ENCODE data around the gene ZNF205.

ZNF205 gene

DNA sequence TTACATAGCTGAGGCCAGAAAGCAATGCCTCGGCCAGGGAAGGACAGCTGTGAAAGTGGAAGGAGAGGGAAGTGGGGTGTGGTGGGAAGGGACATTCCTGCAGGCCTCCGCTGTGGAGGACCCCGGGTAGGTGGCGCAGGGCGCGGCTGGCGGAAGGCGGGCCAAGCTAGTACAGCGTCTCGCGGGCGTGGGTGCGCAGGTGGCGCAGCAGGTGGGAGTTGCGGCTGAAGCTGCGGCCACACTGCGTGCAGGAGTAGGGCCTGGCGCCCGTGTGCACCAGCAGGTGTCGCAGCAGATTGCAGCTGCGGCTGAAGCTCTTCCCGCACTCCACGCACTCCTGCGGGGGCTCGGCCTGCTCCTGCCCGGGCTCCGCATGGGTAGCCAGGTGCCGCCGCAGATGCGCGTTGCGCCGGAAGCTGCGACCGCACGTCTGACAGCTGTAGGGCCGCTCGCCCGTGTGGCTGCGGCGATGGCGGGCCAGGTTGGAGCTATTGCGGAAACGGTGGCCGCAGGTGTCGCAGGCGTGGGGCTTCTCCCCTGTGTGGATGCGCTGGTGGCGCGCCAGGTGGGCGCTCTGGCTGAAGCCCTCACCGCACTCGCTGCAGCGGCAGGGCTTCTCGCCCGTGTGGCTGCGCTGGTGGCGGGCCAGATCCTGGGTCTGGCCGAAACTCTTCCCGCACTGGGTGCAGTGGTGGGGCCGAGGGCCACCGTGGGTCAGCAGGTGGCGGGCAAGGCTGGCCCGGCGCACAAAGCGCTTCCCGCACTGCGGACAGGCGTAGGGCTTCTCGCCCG is 23.3 kb upstream of the ZNF205 start:
- in situ Hi-C loops (cut with MboI; ENCODE audit: low sequenced_read_pairs) = no loop called here
- H3K4me1 ChIP-seq = no peaks in the 10 kb centered on the region
- no peaks in the 10 kb centered on the region for H3K36me3 ChIP-seq (replicated peaks)
- no peak overlapping the region for H3K4me3 ChIP-seq
- H3K9me3 ChIP-seq = no peaks in the 10 kb centered on the region
- no peak for DNase-seq (ENCODE audit: low spot score in 2 of 2)
- H3K27me3 ChIP-seq (ENCODE audit: low read depth) = no peaks in the 10 kb centered on the region

- no peaks in the 10 kb centered on the region for H3K27me3 ChIP-seq (ENCODE audit: low read depth)
- H3K9me3 ChIP-seq = no peaks in the 10 kb centered on the region
- DNase-seq (ENCODE audit: low spot score in 2 of 2) = no peak
- H3K4me3 ChIP-seq = no peak overlapping the region
- H3K4me1 ChIP-seq = no peaks in the 10 kb centered on the region
- in situ Hi-C loops (cut with MboI; ENCODE audit: low sequenced_read_pairs) = no loop called here
- no peaks in the 10 kb centered on the region for H3K36me3 ChIP-seq (replicated peaks)
Measured at GRCh38 chr16:3089717-3090592, 22.4 kb upstream of the ZNF205 start.

- no peak for DNase-seq (ENCODE audit: low spot score in 2 of 2)
- Histone ChIP-seq H3K4me1 (no peaks in the 10 kb centered on the region), H3K36me3 (replicated peaks) (no peaks in the 10 kb centered on the region), H3K9me3 (no peaks in the 10 kb centered on the region), H3K4me3 (no peak overlapping the region), H3K27me3 (ENCODE audit: low read depth) (no peaks in the 10 kb centered on the region)
- in situ Hi-C loops (cut with MboI; ENCODE audit: low sequenced_read_pairs) = no loop called here
Measured at GRCh38 chr16:3091551-3091950, 20.8 kb upstream of the ZNF205 start.

GRCh38 chr16:3092501-3092941 is 19.9 kb upstream of the ZNF205 start:
- no peak for DNase-seq (ENCODE audit: low spot score in 2 of 2)
- Histone ChIP-seq H3K27me3 (ENCODE audit: low read depth) (no peaks in the 10 kb centered on the region), H3K4me3 (no peak overlapping the region), H3K36me3 (replicated peaks) (no peaks in the 10 kb centered on the region), H3K4me1 (no peaks in the 10 kb centered on the region), H3K9me3 (no peaks in the 10 kb centered on the region)
- in situ Hi-C loops (cut with MboI; ENCODE audit: low sequenced_read_pairs) = no loop called here

- DNase-seq (ENCODE audit: low spot score in 2 of 2) = peak; percentile 34 to 70
- in situ Hi-C loops (cut with MboI; ENCODE audit: low sequenced_read_pairs) = loop anchor here (5.0 kb wide), 1 partner anchor 53 kb away; no protein-coding TSS in a partner anchor
- no peak overlapping the region for H3K4me3 ChIP-seq
- no peaks in the 10 kb centered on the region; the same call in 1 of the 2 replicates for H3K4me1 ChIP-seq
- no peaks in the 10 kb centered on the region for H3K27me3 ChIP-seq (ENCODE audit: low read depth)
- H3K36me3 ChIP-seq (replicated peaks) = no peaks in the 10 kb centered on the region
- no peaks in the 10 kb centered on the region for H3K9me3 ChIP-seq
Measured at GRCh38 chr16:3094289-3095027, 17.9 kb upstream of the ZNF205 start.

DNA sequence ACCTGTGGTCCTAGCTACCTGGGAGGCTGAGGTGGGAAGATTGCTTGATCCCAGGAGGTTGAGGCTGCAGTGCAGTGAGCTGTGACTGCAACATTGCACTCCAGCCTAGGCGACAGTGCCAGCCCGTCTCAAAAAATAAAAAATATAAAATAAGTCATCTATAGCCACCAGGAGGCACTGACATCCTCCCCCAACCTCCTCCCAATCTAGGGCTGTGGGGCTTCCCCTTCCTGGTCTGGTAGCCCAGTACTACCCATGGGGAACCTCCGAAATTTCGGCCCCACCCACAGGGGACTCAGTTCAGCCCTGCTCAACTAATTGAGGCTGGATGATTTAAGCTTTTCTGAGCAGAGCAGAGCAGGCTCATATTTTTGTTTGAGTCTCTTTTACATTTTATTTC is 16.5 kb upstream of the ZNF205 start:
- H3K4me3 ChIP-seq = no peak overlapping the region
- H3K36me3 ChIP-seq (replicated peaks) = no peaks in the 10 kb centered on the region
- in situ Hi-C loops (cut with MboI; ENCODE audit: low sequenced_read_pairs) = loop anchor here (5.0 kb wide), 1 partner anchor 51 kb away; no protein-coding TSS in a partner anchor
- H3K4me1 ChIP-seq = peaks cover 10% of the 10 kb centered on the region
- no peaks in the 10 kb centered on the region for H3K9me3 ChIP-seq
- no peaks in the 10 kb centered on the region for H3K27me3 ChIP-seq (ENCODE audit: low read depth)
- DNase-seq (ENCODE audit: low spot score in 2 of 2) = peak in 1 of 2 experiments; percentile 36

- H3K4me3 ChIP-seq = no peak overlapping the region
- in situ Hi-C loops (cut with MboI; ENCODE audit: low sequenced_read_pairs) = loop anchor here (5.0 kb wide), 1 partner anchor 51 kb away; no protein-coding TSS in a partner anchor
- H3K4me1 ChIP-seq = peaks cover 15% of the 10 kb centered on the region
- no peaks in the 10 kb centered on the region for H3K27me3 ChIP-seq (ENCODE audit: low read depth)
- no peaks in the 10 kb centered on the region for H3K9me3 ChIP-seq
- no peaks in the 10 kb centered on the region for H3K36me3 ChIP-seq (replicated peaks)
- no peak for DNase-seq (ENCODE audit: low spot score in 2 of 2)
Measured at GRCh38 chr16:3096362-3096761, 16.0 kb upstream of the ZNF205 start.

- Histone ChIP-seq H3K27me3 (ENCODE audit: low read depth) (no peaks in the 10 kb centered on the region), H3K9me3 (no peaks in the 10 kb centered on the region), H3K4me1 (peaks cover 21% of the 10 kb centered on the region), H3K36me3 (replicated peaks) (no peaks in the 10 kb centered on the region), H3K4me3 (no peak overlapping the region)
- no peak for DNase-seq (ENCODE audit: low spot score in 2 of 2)
- in situ Hi-C loops (cut with MboI; ENCODE audit: low sequenced_read_pairs) = loop anchor here (5.0 kb wide), 1 partner anchor 50 kb away; no protein-coding TSS in a partner anchor
Measured at GRCh38 chr16:3097266-3097665, 15.1 kb upstream of the ZNF205 start.

DNA sequence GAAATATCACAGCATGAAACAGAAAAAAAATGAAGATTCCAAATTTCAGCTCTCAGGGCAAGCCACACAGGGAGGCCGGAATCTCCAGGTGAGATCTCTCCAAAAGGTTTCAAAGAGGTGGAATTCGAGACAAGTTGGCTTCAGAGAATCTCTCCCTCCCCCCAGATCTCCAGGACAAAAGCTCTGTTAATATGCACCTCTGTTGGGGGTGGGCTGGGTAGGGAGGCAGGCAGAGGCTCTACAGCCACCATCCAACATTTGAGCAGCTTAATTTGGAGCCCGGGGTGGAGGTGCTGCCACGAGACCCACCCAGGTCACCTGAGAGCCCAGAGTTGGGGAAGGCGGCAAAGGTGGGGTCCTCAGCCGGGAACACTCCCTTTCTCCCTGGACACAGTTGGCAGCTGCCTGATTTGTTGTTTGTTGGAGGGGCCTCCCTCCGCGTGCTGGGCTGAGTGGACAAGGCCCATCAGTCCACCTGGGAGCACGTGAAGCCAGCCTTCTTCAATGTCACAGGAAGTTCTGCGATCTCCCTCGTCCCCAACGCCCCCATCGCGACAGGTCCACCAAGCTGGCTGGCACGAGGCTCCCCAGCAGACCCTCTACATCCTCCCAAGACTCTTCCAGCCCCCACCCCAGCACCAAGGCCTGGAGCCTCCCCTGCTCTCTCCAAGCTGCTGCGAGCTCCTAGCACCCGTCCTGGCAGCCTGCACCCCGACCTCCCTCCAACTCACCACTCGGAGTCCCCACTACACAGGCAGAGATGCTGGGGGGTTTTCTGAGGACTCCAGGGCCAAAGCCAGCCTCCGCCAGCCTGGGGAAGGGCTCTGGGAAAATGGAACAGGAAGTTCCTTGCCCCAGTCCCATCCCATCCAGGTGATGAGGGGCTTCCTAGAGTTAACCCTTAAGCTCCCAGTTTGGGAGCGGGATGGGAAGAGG is 13.7 kb upstream of the ZNF205 start, which contains the start of gene ZSCAN10:
TSS of gene ZSCAN10 (minus strand) at position 836 of the 936 bp plus-strand sequence. CDS start 6,357 bp downstream, outside the sequence.
- in situ Hi-C loops (cut with MboI; ENCODE audit: low sequenced_read_pairs) = loop anchor here (5.0 kb wide), 1 partner anchor 49 kb away; no protein-coding TSS in a partner anchor
- H3K27me3 ChIP-seq (ENCODE audit: low read depth) = no peaks in the 10 kb centered on the region
- H3K36me3 ChIP-seq (replicated peaks) = no peaks in the 10 kb centered on the region
- H3K4me1 ChIP-seq = peaks cover 22% of the 10 kb centered on the region
- no peak within 1 kb of the TSS for H3K4me3 ChIP-seq
- H3K9me3 ChIP-seq = no peaks in the 10 kb centered on the region
- DNase-seq (ENCODE audit: low spot score in 2 of 2) = no peak

- DNase-seq (ENCODE audit: low spot score in 2 of 2) = no peak
- no peaks in the 10 kb centered on the region for H3K36me3 ChIP-seq (replicated peaks)
- H3K4me3 ChIP-seq = no peak overlapping the region
- H3K4me1 ChIP-seq = peaks cover 22% of the 10 kb centered on the region
- in situ Hi-C loops (cut with MboI; ENCODE audit: low sequenced_read_pairs) = loop anchor here (5.0 kb wide), 1 partner anchor 48 kb away; no protein-coding TSS in a partner anchor
- H3K9me3 ChIP-seq = no peaks in the 10 kb centered on the region
- no peaks in the 10 kb centered on the region for H3K27me3 ChIP-seq (ENCODE audit: low read depth)
Measured at GRCh38 chr16:3099395-3099731, 13.0 kb upstream of the ZNF205 start.

DNA sequence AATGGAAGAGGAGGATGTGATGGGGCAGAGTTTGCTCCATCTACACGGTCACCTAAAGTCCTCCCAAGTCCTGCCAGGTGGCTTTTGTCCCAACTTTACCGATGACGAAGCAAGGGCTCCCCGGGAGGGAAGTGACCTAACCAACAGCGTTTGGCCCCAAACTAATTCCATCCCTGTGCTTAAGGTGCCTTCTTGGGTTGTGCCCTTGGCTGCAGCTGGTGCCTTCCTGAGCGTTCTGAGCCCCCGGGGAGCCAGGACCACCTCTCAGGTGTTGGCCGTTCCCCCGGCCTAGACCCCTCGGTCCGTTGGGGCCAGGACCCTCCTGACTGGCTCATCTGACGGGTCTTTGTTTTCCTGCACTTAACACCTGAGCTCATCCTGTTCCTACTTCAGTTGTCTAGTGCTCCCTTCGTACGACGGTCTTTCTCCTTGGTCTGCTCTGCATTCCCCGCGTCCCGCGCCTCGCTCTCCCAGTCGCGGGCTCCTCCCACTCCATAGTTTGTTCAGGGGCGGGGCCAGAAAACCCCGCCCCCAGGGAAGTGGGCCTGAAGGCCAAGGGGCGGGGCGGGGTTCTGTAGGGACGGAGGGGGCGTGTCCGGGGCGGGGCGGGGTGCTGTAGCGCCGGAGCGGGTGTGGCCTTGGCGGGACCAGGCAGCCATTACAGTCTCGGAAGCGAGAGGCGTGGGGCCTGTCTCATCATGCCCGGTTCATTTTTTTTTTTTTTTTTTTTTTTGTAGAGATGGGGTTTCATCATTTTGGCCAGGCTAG is 12.5 kb upstream of the ZNF205 start:
- H3K36me3 ChIP-seq (replicated peaks) = no peaks in the 10 kb centered on the region
- H3K27me3 ChIP-seq (ENCODE audit: low read depth) = no peaks in the 10 kb centered on the region
- peaks cover 22% of the 10 kb centered on the region for H3K4me1 ChIP-seq
- H3K4me3 ChIP-seq = no peak overlapping the region
- no peaks in the 10 kb centered on the region for H3K9me3 ChIP-seq
- in situ Hi-C loops (cut with MboI; ENCODE audit: low sequenced_read_pairs) = loop anchor here (5.0 kb wide), 1 partner anchor 47 kb away; no protein-coding TSS in a partner anchor
- DNase-seq (ENCODE audit: low spot score in 2 of 2) = peak; percentile 86 to 98
